Upper lobe of left lung (tissue), 4 donors: ENCODE results near the gene CLCNKA.

Experiments used
- POLR2A ChIP-seq, 4 donors: fragments of 450-650 bp; IDR thresholded peaks; one replicate each; pipeline ENCODE4 v1.5.1; 2016 to 2017; ENCODE audit warnings: antibody characterized with exemption in 4 of 4, mild to moderate bottlenecking in 2 of 4
- TF ChIP-seq, protein P1 (sequence below), 6 experiments: fragments of 450-650 bp in 4 of 6; fragments of 200-600 bp in 2 of 6; sonication (generic) in 2 of 6; IDR thresholded peaks; one replicate each; pipeline ENCODE4 v1.5.1; 2016 to 2019; ENCODE audit warnings: antibody characterized with exemption in 6 of 6

DNA sequence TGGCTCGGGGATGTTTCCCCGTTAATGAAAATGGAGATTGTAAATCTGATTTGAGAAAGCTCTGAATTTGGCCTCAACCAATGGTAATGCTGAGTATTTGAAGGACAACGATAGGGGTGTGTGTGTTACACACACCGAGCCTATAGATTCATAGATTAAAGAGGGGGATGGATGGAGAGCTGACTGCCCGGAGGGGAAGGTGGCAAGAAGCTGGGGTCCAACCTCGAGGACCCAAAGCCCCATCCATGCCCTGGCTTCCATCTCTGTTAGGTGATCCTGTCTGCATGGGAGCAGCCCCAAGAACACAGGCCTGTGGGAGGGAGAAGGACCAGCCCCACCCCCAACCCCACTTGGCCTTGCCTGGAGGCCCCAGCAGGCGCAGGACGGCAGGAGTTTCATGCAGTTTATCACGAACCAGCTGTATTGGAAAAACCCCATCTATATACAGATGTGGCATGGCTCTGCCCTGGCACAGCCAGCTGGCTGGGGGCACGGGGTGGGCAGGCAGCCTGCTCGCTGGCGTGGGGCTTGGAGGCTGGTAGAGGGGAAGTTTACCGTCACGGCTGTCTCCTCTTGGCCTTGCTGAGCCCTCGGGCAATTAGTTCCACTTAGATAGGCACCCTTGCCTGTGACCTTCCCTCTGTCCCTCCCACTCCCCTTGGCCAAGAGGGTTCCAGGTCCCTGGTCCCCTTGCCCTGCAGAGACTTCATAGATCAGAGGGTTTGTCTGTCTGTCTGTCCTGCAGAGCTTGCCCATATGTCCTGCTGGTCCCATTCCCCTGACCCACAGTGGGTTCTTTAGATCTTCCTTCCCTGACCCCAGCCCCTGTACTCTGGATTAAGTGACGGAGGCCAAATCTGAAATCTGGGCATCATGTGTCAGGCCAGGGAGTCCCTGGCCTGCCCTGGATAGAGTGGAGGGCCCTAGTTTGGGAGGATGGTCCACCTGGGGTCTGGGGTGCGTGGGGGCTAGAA, 7.0 kb upstream of the CLCNKA start:
- TF ChIP-seq, protein P1, sequence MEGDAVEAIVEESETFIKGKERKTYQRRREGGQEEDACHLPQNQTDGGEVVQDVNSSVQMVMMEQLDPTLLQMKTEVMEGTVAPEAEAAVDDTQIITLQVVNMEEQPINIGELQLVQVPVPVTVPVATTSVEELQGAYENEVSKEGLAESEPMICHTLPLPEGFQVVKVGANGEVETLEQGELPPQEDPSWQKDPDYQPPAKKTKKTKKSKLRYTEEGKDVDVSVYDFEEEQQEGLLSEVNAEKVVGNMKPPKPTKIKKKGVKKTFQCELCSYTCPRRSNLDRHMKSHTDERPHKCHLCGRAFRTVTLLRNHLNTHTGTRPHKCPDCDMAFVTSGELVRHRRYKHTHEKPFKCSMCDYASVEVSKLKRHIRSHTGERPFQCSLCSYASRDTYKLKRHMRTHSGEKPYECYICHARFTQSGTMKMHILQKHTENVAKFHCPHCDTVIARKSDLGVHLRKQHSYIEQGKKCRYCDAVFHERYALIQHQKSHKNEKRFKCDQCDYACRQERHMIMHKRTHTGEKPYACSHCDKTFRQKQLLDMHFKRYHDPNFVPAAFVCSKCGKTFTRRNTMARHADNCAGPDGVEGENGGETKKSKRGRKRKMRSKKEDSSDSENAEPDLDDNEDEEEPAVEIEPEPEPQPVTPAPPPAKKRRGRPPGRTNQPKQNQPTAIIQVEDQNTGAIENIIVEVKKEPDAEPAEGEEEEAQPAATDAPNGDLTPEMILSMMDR (IDR thresholded peaks at IDR 0.05), result no peak
- no peak for TF ChIP-seq POLR2A (IDR thresholded peaks at IDR 0.05)
